GM23248 (cell line): ENCODE results near the gene ASRGL1. TPM values are rescaled to one million over a fixed set of nuclear protein-coding genes. Genes with fewer than 3 reads are reported as not detected.

Experiments used
- DNase-seq: peaks from one replicate; pipeline ENCODE4 v3.0.0-alpha.2; 2015
- H2AFZ ChIP-seq: fragments of 200-600 bp; sonication (generic); 2 replicates; pipeline ENCODE4 v1.6.1; 2016; ENCODE audit warnings: antibody characterized with exemption
- H3F3A ChIP-seq: fragments of 200-600 bp; sonication (generic); 2 replicates; pipeline ENCODE4 v1.6.1; 2016; ENCODE audit warnings: mild to moderate bottlenecking, antibody characterized with exemption, mixed run types; ENCODE audit not compliant: insufficient read depth
- H3K27ac ChIP-seq: fragments of 200-600 bp; sonication (generic); 2 replicates; pipeline ENCODE4 v1.5.1; 2016; ENCODE audit warnings: mild to moderate bottlenecking
- H3K27me3 ChIP-seq: fragments of 200-600 bp; sonication (generic); replicated peaks from 2 replicates; pipeline ENCODE4 v1.6.1; 2016; ENCODE audit warnings: mild to moderate bottlenecking; ENCODE audit not compliant: insufficient read depth
- H3K36me3 ChIP-seq: fragments of 200-600 bp; sonication (generic); 2 replicates; pipeline ENCODE4 v1.6.1; 2016; ENCODE audit warnings: low read depth, mild to moderate bottlenecking
- H3K4me1 ChIP-seq: fragments of 200-600 bp; sonication (generic); 2 replicates; pipeline ENCODE4 v1.6.1; 2016; ENCODE audit warnings: mild to moderate bottlenecking; ENCODE audit not compliant: insufficient read depth
- H3K4me2 ChIP-seq: fragments of 200-600 bp; sonication (generic); one replicate; pipeline ENCODE4 v1.6.1; 2016; ENCODE audit warnings: mild to moderate bottlenecking; ENCODE audit not compliant: unreplicated experiment
- H3K4me3 ChIP-seq: fragments of 200-600 bp; sonication (generic); 2 replicates; pipeline ENCODE4 v1.5.1; 2016; ENCODE audit warnings: mild to moderate bottlenecking
- H3K79me2 ChIP-seq: fragments of 200-600 bp; sonication (generic); 2 replicates; pipeline ENCODE4 v1.6.1; 2016; ENCODE audit warnings: mild to moderate bottlenecking; ENCODE audit not compliant: insufficient read depth
- H3K9ac ChIP-seq: fragments of 200-600 bp; sonication (generic); 2 replicates; pipeline ENCODE4 v1.6.1; 2016; ENCODE audit warnings: mild to moderate bottlenecking
- H3K9me2 ChIP-seq: fragments of 200-600 bp; sonication (generic); 2 replicates; pipeline ENCODE4 v1.6.1; 2016; ENCODE audit warnings: mixed run types, mild to moderate bottlenecking, moderate library complexity; ENCODE audit not compliant: insufficient read depth
- H3K9me3 ChIP-seq: fragments of 200-600 bp; sonication (generic); one replicate; pipeline ENCODE4 v1.6.1; 2017; ENCODE audit warnings: low read depth
- H4K20me1 ChIP-seq: fragments of 200-600 bp; sonication (generic); 2 replicates; pipeline ENCODE4 v1.6.0; 2016; ENCODE audit not compliant: insufficient read depth
- EZH2 ChIP-seq: fragments of 200-600 bp; sonication (generic); IDR thresholded peaks from 2 replicates; pipeline ENCODE4 v1.6.1; 2018; ENCODE audit warnings: antibody characterized with exemption, mild to moderate bottlenecking; ENCODE audit not compliant: insufficient read depth, poor library complexity, severe bottlenecking
- EZH2phosphoT487 ChIP-seq: fragments of 200-600 bp; sonication (generic); IDR thresholded peaks from 2 replicates; pipeline ENCODE4 v1.6.1; 2018; ENCODE audit warnings: antibody characterized with exemption, moderate library complexity, mild to moderate bottlenecking, low read depth; ENCODE audit not compliant: insufficient read depth
- WGBS, 2 experiments: methylation state at CpG; one replicate each; pipeline ENCODE4 v1.1.6; 2015 to 2017; ENCODE audit warnings: low lambda C conversion rate in 2 of 2, low coverage in 1 of 2; ENCODE audit errors: missing lambda C conversion rate in 2 of 2; 5-methylcytosine and 5-hydroxymethylcytosine counted together
- in situ Hi-C: fragments of 300-500 bp; cut with MboI; formaldehyde crosslinking; loops from 2 replicates; pipeline ENCODE4 v1.15.0; 2020
- polyA plus RNA-seq: library from polyadenylated mRNA; unstranded; fragments of >200 nt; fragmentation: Nextera tagmentation; extraction: Ambion mirVana; gene quantifications from 2 replicates; pipeline ENCODE4 v1.2.1, GENCODE V29; 2016
- total RNA-seq: library from RNA; depleted of rRNA; stranded (reverse); fragments of >200 nt; shearing (Covaris generic); gene quantifications from 2 replicates; pipeline ENCODE4 v1.2.3, GENCODE V29; 2014

The ASRGL1 gene
- total and polyA plus RNA-seq, 2 experiments from 2014 or later: 0.43 to 0.59 TPM

GRCh38 chr11:62428871-62429560 lies 91.8 kb downstream of the ASRGL1 start:
- no peaks in the 10 kb centered on the region for H3K79me2 ChIP-seq
- H2AFZ ChIP-seq: no peak overlapping the region
- H3K9me3 ChIP-seq: no peaks in the 10 kb centered on the region
- H4K20me1 ChIP-seq: no peaks in the 10 kb centered on the region
- peaks cover 51% of the 10 kb centered on the region for H3F3A ChIP-seq
- H3K27me3 ChIP-seq: no peaks in the 10 kb centered on the region
- in situ Hi-C loops: no loop called here
- WGBS, 2 experiments: 88% methylated on average over 8 of the region's 8 CpGs
- H3K36me3 ChIP-seq: no peaks in the 10 kb centered on the region
- DNase-seq: no peak
- H3K4me1 ChIP-seq: peaks cover 44% of the 10 kb centered on the region
- no peak overlapping the region for H3K4me2 ChIP-seq
- peak overlapping the region; percentile 57; the same call in 1 of the 2 replicates for H3K27ac ChIP-seq
- H3K9ac ChIP-seq: no peak overlapping the region
- no peak overlapping the region for H3K4me3 ChIP-seq
- no peak for TF ChIP-seq EZH2phosphoT487
- TF ChIP-seq EZH2: no peak
- no peaks in the 10 kb centered on the region for H3K9me2 ChIP-seq

GRCh38 chr11:62430425-62430824 lies 93.2 kb downstream of the ASRGL1 start:
- WGBS, 2 experiments: 12% methylated on average over 3 of the region's 3 CpGs
- in situ Hi-C loops: no loop called here
- TF ChIP-seq EZH2phosphoT487: no peak
- no peak for TF ChIP-seq EZH2
- no peaks in the 10 kb centered on the region for H3K27me3 ChIP-seq
- peaks cover 44% of the 10 kb centered on the region for H3K4me1 ChIP-seq
- H3K9ac ChIP-seq: no peak overlapping the region
- DNase-seq: peak; percentile 13
- H3K9me3 ChIP-seq: no peaks in the 10 kb centered on the region
- no peak overlapping the region for H3K4me2 ChIP-seq
- H3K27ac ChIP-seq: peak overlapping the region; percentile 74; the same call in 1 of the 2 replicates
- peak overlapping the region; percentile 60; the same call in 1 of the 2 replicates for H2AFZ ChIP-seq
- H3K36me3 ChIP-seq: no peaks in the 10 kb centered on the region
- H3F3A ChIP-seq: peaks cover 51% of the 10 kb centered on the region
- H3K79me2 ChIP-seq: no peaks in the 10 kb centered on the region
- H3K9me2 ChIP-seq: no peaks in the 10 kb centered on the region
- H3K4me3 ChIP-seq: no peak overlapping the region
- H4K20me1 ChIP-seq: no peaks in the 10 kb centered on the region

GRCh38 chr11:62431171-62431901 lies 94.1 kb downstream of the ASRGL1 start:
- in situ Hi-C loops: no loop called here
- H3F3A ChIP-seq: peaks cover 50% of the 10 kb centered on the region
- H3K9me2 ChIP-seq: no peaks in the 10 kb centered on the region
- H3K27me3 ChIP-seq: no peaks in the 10 kb centered on the region
- no peaks in the 10 kb centered on the region for H4K20me1 ChIP-seq
- 7 to 8% methylated on average over 11 of the region's 11 CpGs for WGBS, 2 experiments
- peak overlapping the region; percentile 60 for H2AFZ ChIP-seq
- H3K4me2 ChIP-seq: peak overlapping the region; percentile 81
- TF ChIP-seq EZH2 (no peak), EZH2phosphoT487 (no peak)
- no peaks in the 10 kb centered on the region for H3K79me2 ChIP-seq
- peak overlapping the region; percentile 37; the same call in 1 of the 2 replicates for H3K9ac ChIP-seq
- H3K36me3 ChIP-seq: no peaks in the 10 kb centered on the region
- DNase-seq: peak; percentile 82
- H3K4me1 ChIP-seq: peaks cover 41% of the 10 kb centered on the region
- H3K27ac ChIP-seq: peak overlapping the region; percentile 74
- H3K9me3 ChIP-seq: no peaks in the 10 kb centered on the region
- H3K4me3 ChIP-seq: peak overlapping the region; percentile 53

GRCh38 chr11:62432695-62433094 lies 95.4 kb downstream of the ASRGL1 start:
- in situ Hi-C loops: no loop called here
- Histone ChIP-seq H3K4me2 (no peak overlapping the region), H3K9me3 (no peaks in the 10 kb centered on the region), H3K36me3 (no peaks in the 10 kb centered on the region), H3F3A (peaks cover 36% of the 10 kb centered on the region), H3K9ac (no peak overlapping the region), H3K27me3 (no peaks in the 10 kb centered on the region), H3K79me2 (no peaks in the 10 kb centered on the region), H3K9me2 (no peaks in the 10 kb centered on the region), H3K4me3 (no peak overlapping the region), H4K20me1 (no peaks in the 10 kb centered on the region), H2AFZ (no peak overlapping the region), H3K4me1 (peaks cover 28% of the 10 kb centered on the region), H3K27ac (no peak overlapping the region)
- 92 to 93% methylated on average over 9 of the region's 9 CpGs for WGBS, 2 experiments
- TF ChIP-seq EZH2: no peak
- no peak for TF ChIP-seq EZH2phosphoT487
- DNase-seq: no peak
